ENCODE results near the gene HLCS.

Gene HLCS

DNA sequence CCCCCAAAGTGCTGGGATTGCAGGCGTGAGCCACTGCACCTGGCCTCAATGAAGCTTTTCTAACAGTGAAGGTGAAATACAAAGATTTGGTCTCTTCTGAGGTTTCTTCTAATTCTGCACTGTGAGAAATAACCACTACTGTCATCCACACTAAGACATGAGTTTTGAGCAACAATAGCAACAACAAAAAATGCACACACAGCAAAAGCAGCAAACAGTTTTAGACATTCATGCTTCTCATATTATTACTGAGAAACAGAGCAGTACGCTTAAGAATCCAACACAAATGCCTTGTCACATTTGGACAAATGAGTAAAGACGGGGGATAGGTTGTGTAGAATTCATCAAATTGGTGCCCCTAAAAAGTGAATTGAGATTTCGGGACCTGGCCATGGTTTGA lies 151.2 kb downstream of the HLCS start:
- DNase-seq, result no peak

DNA sequence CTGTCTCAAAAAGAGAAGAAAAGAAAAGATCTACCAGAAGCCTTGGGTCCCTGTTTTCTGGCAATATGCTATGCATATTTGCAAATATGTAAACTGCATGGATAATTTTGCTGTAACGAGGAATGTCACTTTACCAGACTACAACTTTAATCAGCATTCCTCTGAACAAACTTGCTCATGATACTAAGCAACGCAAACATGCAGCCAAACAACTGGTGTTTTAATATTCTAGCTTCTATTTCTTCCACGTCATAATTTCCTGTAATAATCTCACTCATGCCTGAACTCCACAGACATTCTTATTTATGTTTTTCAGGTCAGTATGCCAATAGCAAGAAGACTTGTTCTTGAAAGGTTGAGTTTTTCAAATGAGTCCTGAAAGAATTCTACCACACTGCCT lies 153.4 kb downstream of the HLCS start:
- DNase-seq, result no peak

DNA sequence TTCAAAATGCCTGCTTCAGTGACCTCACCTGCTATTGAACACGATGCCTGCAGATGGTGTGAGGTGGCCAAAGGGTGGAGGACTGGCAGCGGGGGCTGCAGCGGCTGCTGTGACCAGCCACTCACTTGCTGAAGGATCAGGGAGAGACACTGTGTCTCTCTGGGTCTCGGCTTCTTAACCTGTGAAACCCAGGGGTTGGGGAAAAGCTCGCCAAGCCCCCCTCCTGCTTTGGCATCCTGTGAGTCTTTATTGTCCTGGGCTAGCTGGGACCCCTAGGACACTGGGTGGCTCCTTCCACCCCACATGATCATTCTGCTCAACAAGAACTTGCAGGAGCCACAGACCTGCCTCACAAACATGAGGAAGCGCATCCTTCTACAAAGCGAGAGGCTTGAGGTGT lies 154.7 kb downstream of the HLCS start:
- DNase-seq, result no peak

DNA sequence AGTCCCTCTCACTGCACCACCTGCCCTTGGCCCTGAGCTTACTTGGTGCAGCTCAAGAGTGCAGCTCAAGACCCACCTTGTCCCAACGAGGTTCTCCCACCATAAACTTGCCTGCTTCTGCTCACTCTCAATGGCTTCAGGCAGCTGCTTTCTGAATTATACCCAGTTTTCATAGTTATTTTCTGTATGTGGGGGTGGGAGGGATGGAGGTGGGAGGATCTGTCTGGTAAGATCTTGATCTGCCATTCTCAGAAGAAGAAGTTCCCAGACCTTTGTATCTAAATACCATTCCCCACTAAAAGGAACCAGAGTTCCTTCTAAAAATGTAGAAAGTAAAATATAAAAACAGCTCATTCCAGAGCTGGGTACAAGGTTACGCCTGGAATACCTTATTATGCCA lies 156.0 kb downstream of the HLCS start:
- no peak for DNase-seq

DNA sequence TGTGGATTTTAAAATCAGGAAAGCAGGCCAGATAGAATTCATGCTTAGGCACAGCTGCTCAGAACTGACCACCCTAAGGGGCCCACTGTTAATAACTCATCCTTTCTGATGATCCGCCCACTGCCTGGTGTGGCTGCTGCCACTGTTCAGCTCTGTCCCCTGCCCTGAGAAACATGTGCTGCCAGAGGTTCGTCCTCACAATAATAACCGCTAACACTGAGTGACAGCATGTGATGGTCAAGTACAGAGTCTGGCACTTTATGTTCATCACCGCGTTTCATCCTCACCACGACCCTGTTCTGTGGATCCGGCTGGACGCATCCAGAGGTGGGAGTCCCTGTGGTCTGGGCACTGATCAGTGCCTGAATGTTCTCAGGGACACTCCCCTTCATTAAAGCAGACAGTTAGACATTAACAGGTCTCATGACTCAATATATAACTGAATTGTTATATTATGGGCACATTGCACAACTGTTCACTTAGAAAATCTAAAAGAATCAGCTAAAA lies 159.0 kb downstream of the HLCS start:
- no peak for DNase-seq

DNA sequence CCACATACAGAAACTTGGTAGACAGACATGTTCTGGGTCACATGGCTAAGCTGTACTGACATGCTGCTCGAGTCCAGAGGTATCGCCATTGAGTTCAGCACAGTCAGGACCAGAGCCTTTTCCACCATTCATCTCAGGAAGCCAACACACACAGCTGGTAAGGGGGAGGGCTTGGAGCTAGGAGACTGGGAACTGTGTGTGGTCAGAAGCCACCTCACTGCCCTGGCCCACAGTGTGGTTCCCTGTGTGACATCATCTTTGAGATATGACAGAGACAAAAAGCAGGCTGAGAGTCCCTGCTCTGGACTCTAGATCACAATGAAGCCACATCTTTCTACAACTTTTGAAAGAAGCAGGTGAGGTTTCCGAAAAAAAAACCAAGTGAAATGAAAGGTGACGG lies 160.4 kb downstream of the HLCS start:
- DNase-seq, result no peak

DNA sequence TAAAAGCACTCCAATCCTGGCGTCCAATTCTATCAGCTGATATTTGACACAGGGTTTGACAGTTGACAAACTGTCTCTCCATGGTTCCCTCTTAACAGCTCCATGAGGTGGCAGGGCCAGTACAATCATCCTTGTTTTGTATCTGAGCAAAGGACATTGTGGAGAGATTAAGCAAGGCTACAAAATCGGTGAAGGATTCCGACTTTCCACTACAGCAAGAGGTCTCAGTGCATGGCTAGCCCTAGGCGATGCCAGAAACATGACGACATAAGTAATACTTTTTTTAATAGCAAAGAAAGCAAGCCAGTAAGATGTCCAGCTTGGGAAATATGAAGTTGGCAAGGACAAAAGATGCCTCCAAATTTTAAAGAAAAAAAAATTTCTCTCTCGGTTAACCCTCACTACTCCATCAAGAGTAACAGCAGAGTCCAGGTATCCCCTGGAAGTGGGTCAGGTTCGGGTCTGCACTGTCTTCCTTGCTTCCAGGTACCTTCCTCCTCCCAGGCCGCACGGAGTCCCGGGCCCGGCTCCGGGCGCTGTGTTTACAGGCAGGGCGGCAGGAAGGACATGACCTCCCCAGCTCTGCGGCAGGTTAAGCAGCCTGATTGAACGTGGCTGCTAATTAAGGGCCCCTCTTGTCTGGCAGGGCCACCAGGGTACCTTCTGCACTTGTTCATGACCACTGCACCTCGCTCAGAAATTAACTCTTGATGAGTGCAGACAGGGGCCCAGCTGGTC lies 161.4 kb downstream of the HLCS start:
- DNase-seq, result no peak

DNA sequence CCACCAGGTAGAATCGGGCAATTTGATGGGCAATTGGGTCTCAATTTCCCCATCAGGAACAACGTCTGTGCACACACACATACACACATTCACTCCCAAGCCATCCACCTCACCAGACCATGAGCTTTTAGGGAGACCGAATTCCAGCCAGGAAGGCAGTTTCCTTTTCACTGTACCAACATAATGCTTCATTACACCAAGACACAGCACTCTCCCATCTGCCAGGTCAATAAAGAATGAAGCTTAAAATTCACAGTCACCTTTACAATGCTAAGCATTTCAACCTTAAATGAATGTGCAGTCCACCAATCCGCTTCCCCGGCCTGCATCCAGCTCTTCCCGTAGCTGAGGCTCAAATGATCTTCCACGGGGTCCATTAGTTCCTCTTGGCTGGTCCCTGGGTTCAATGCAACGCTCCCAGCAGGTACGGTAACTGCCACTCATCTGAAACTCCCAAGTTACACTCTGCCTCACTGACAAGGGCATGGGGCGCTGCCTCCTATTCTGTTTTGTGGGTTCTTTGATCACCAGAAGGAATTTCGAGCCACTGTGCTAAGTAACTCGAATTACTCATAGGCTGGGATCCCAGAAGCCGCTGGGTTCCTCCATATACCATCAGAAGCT lies 162.5 kb downstream of the HLCS start:
- DNase-seq, result no peak

DNA sequence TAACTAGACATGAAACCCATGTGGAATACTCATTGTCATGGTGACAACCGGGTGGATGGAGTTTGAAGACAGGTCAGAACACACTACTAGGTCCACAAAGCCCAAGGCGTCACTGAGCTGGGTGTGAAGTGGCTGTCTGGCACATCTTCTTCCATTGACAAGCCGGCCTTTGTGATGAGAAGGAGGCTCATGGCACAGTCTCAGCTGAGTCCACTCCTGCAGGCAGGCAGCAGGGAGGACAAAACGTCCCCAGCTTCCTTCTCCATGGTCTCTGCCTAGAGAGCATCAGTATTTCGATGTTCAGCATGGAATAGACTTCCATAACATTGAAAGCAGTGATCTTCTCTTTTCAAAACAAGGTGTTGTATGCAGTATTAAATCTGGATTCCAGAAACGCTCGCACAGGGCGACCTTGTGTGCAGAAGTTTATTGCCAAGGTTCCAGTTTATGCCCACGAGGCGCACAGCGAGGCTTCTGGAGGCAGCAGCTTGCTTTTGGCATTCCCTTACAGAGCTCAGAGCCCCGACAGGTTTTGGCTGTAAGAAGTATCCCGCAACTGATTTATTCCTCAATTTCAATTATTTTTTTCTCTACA lies 163.3 kb downstream of the HLCS start:
- peak in 36 of 51 donors; percentile 8 to 82 (median 45) for DNase-seq

DNA sequence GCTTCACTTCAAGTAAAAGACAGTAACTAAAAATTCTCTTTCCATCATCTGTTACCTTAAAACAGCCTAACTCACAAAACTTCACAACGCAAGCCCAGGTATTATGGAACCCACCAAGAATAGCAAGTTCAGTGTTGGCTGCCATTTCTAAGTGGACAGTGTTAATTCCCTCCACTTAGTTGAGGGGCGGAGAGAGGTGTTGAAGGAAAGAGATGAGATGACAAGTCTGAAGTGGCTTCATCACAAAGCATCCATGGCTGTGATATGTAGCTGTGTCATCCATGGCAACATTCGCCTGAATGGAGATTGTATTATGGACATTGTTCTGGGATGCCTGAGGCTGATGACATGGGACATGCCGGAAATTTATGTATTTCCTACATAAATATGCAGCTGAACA lies 165.7 kb downstream of the HLCS start:
- DNase-seq, result no peak

DNA sequence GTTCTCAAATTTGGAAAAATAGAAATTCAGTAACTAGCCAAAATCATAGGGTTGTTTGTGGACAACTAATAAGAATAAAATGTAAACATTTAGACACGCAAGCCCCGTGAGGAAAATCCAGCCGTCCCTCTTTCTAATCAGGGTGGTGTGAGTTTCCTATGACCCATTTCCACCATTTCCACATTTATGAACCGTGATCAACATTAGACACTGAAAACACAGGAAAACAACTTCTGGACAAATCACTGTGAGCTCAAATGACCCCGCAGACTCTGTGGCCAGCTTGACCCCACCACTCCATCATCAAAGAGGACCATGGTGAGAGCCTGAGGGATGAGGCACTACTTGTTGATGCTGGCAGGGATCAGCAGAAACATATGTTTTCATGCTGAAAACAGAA lies 166.6 kb downstream of the HLCS start:
- no peak for DNase-seq

DNA sequence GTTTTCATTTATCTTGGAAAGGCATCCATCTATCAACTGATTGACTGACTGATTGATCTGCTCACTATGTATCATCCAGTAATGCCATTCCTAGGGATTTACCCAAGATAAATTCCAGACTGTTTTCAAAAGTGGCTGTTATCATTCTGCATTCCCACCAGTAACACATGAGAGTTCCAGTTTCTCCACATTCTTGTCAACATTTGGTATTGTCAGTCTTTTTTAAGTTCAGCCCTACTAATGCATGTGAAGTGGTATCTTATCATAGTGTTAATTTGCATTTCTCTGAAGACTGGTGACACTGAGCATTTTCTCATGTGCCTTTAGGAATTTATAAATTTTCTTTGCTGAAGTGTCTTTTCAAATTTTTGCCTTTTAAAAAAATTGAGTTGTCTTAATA lies 168.0 kb downstream of the HLCS start:
- no peak for DNase-seq

DNA sequence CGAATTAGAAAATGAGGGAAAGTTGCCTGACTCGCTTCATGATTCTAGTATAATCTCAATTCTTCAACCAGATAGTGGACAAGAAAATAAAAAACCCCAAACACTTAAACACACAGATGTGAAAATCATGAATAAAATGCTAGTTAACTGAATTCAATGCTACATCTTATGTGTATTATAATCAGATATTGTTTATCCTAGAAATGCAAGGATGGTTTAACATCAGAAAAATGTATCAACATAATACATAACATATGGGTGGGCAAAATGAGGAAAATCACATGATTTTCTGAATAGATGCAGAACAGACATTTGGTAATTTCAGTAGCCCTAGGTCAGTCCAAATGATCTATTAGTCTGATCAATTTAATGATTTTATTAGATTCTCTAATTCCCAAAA lies 170.4 kb downstream of the HLCS start:
- no peak for DNase-seq

DNA sequence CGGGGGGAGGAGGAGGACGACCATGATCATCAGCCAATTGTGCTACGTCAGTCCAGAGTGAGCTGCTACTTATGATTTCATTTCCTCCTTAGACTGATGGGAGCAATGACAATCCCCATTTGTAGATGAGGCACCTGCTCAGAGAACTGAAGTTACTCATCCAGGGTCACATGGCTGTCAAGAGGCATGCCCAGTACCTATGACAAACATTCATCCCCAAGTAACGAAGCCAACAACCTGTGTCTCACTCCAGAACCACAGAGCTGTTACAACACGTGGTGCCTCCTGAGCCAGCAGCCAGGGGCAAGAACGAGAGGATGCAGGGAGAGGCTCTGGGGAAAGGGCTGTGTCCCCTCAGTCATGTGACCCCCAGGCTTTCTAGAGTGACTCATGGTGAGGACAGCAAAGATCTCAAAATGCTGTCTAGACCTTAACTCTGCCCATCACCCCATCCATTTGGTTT lies 173.9 kb downstream of the HLCS start:
- DNase-seq, result peak in 2 of 51 donors; percentile 40 to 52

DNA sequence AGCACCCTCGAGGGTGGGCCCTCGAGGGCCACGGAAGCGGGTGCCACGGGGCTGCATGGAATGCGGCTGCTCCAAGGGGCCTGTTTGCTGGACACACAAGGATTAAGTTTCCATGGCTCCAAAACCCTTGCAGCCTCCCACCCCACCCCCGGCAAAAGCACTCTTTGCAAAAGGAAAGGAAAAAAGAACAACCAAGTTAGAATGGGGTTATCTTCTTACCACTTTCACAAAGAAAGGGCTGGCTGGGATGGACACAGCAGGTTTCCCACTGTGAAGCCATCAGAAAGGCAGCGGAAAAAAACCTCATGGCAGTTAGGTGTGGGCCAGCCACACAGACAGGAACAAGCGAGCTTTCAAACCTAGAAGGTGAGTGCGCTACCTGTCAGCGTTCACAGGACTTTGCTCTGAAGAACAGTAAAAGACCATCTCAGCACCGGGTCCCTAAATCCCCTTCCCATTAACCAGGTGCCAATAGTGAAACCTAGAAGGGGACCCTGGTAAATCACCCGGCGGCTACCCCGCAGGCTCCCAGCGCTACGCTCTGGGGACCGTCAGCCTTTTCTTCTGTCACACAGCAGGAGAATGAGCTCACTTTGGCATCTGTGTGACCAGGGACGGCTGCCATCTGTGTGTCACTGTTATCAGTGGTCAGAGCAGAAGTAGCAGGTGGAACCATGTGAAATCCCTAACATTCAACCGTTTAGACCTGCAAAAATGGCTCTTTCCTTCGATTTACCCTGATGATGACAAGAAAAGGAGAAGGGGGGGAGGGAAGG lies 174.6 kb downstream of the HLCS start:
- peak in 12 of 51 donors; percentile 12 to 52 (median 24) for DNase-seq

DNA sequence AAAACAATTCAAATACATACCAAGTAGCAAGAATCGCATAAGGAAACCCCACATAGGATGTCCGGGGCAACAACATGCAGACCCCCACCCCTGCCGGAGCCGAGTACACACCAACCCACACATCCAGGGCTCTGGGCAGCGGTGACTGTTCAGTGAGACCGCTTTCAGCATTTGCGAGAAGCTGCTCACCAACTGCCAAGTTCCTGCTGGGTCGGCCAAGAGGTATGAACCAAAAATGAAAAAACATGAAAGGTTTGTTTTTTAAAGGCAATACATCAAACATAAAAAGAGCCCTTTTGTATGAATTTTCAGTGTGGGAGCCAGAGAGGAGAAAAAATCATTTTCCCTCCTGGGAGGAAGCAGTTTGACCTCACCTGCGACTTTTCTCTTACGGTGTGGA lies 175.3 kb downstream of the HLCS start:
- peak in 6 of 51 donors; percentile 2 to 28 (median 12) for DNase-seq

DNA sequence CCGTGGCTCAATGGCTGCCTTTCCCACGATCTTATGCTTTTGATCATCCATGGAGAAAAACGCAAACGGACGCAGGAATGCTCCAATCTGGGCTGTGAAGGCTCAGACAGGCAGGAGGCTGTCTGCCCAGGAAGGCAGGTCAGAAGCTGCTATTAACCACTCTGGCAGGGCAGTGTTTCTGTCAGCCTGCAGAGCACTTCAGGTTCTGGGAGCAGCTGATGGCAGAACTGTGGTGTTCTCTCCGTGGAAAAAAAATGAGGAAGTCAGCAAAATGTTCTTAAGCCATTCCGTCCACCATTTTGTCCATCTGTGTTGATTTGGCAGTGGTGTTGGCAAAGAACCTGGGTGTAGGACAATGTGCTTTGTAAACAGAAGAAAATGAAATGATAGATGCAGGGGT lies 175.9 kb downstream of the HLCS start:
- peak in 7 of 51 donors; percentile 4 to 22 (median 13) for DNase-seq

DNA sequence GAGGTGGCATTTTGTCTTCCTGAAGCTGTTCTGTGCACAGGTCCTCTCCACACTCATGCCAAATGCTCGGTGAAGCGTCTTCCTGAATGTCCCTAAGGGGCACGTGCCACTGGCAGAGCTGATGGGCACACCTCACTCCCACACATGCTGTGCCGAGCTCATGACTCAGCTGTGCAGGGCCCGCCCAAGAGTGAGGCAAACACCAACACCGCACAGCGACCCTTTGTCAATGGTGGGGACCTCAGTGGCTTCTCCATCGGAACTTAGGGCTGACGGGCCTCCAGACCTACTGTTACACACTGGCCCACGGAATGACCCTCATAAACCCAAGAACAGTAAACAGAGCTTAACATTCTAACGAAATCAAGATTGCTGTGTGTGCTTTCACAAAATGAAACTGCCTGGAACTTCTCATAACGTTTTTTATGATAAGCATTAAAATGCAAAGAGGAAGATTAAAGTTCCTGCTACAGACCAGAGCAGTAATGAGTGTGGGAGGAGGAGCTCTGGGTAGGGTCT lies 178.3 kb downstream of the HLCS start:
- DNase-seq, result no peak

DNA sequence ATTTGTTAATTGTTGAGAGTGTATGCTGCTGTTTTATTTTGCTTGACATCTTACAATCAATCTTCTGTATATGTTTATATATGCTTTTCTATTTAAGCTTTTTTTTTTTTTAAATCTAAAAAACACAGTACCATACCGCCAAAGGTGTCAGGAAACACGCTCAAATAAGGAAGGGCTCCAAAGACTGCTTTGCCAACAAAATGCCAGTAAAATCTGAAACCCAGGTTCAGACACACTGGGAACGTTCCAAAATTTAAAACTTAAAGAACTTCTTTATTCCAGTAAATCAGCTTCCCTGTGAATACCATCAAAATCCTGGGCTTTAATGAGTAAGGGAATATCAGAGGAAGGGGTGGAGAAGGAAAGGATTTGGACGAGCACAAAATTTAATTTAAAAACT lies 180.3 kb downstream of the HLCS start:
- DNase-seq, result no peak

DNA sequence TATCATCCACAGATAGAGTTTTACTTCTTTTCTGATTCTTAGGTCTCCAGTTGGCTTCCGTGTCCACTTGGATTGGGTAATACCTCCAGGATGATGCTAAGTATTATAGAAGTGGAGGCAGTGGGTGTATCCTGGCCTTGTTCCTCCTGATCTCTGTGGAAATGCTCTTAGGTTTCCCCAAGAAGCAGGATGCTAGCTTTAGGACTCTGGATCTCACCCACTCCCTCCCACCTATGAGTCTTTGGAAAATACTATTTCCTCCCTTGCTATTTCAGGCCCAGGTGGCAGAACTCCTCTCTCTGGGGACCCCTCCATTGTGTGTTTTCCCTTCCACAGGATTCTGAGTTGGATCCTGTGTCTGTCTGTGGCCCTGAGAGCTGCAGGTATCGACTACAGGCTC lies 180.9 kb downstream of the HLCS start:
- no peak for DNase-seq

DNA sequence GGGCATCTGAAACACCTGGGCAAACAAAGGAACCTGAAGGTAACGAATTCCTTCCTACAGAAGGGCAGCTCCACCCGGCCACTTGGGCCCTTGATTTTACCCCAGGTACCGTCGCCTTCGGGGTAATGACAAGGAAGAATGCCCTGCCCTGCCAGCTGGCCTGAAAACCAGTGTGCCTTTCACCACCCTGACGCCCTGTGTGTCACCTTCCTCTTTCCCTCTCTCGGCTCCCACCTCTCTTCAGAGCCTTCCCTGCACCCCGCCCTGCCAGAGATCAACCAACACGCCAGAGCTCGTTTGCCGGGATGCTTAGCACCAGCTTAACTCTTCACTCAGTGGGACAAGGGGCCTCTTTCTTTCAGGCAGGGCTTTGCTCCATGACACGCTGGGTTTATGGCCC lies 181.5 kb downstream of the HLCS start:
- DNase-seq, result no peak

All from hypothalamus (tissue), 51 donors.